HG02938 (cell line): Measurements from ENCODE around the gene ADAMTS6.
A peak's percentile ranks its signal among the peaks of the same experiment; 100 is the strongest.
"Not testable (repeated sequence)": the region's sequence is repeated elsewhere in the genome, so short reads cannot be mapped to it uniquely, and the experiment has no call there.

Source experiments
- ATAC-seq: cut with Tn5 transposase; IDR thresholded peaks from one replicate; pipeline ENCODE4 v1.9.1; 2021; ENCODE audit warnings: mild to moderate bottlenecking, moderate library complexity; ENCODE audit not compliant: unreplicated experiment

The ADAMTS6 gene

GRCh38 chr5:65199993-65200675, 281.6 kb downstream of the ADAMTS6 start:
- no peak for ATAC-seq

- ATAC-seq, result no peak
Measured at GRCh38 chr5:65198456-65199120, 283.1 kb downstream of the ADAMTS6 start.

GRCh38 chr5:65197531-65198455, 283.9 kb downstream of the ADAMTS6 start:
- no peak for ATAC-seq

- ATAC-seq, result no peak
Measured at GRCh38 chr5:65194871-65195270, 286.8 kb downstream of the ADAMTS6 start.

GRCh38 chr5:65192331-65192730, 289.4 kb downstream of the ADAMTS6 start:
- no peak for ATAC-seq

- ATAC-seq, result no peak
Measured at GRCh38 chr5:65191554-65192135, 290.1 kb downstream of the ADAMTS6 start.

- ATAC-seq, result peak; percentile 58
Measured at GRCh38 chr5:65190328-65191053, 291.2 kb downstream of the ADAMTS6 start.

GRCh38 chr5:65186646-65187227, 295.0 kb downstream of the ADAMTS6 start:
- no peak for ATAC-seq

- no peak for ATAC-seq
Measured at GRCh38 chr5:65185468-65185867, 296.3 kb downstream of the ADAMTS6 start.

GRCh38 chr5:65184780-65185179, 296.9 kb downstream of the ADAMTS6 start:
- no peak for ATAC-seq

GRCh38 chr5:65174231-65174630, 307.5 kb downstream of the ADAMTS6 start:
- ATAC-seq, result not testable (repeated sequence)

GRCh38 chr5:65173130-65173525, 308.6 kb downstream of the ADAMTS6 start:
- no peak for ATAC-seq

- peak; percentile 99 for ATAC-seq
Measured at GRCh38 chr5:65172486-65173129, 309.1 kb downstream of the ADAMTS6 start.

- no peak for ATAC-seq
Measured at GRCh38 chr5:65171645-65172044, 310.1 kb downstream of the ADAMTS6 start.

GRCh38 chr5:65163698-65164097, 318.0 kb downstream of the ADAMTS6 start:
- ATAC-seq, result no peak

GRCh38 chr5:65161655-65162054, 320.1 kb downstream of the ADAMTS6 start:
- no peak for ATAC-seq

GRCh38 chr5:65157906-65158603, 323.7 kb downstream of the ADAMTS6 start:
- no peak for ATAC-seq

GRCh38 chr5:65156933-65157332, 324.8 kb downstream of the ADAMTS6 start:
- ATAC-seq, result no peak

- ATAC-seq, result no peak
Measured at GRCh38 chr5:65152131-65152530, 329.6 kb downstream of the ADAMTS6 start.
